HUDEP-2 (cell line): ENCODE measurements around the gene CPS1.

Experiments
- DNase-seq, 76 experiments: peaks; one replicate each; lab custom pipeline; 2025; ENCODE audit not compliant: unreplicated experiment in 76 of 76; lab: John Stamatoyannopoulos, UW

The CPS1 gene

GRCh38 chr2:210556329-210556980 lies at the start of gene CPS1:
Gene CPS1, plus strand, starts transcription at chr2:210556599. Its CDS starts 135 bp downstream, at chr2:210556734.
- DNase-seq: no peak

DNA sequence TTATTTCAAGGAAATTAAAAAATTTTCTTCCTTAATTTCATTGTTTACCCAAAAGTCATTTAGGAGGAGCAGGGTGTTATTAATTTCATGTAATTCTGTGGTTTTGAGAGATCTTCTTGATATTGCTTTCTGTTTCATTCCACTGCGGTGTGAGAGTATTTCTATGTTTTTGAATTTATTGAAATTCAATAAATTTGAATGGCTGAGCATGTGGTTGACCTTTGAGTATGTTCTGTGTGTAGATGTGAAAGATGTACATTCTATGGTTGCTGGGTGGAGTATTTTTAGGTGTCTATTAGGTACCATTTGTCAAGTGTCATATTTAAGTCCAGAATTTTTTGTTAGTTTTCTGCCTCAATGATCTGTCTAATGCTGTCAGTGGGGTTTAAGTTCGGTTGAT lies 40.5 kb upstream of the CPS1 start:
- no peak for DNase-seq

DNA sequence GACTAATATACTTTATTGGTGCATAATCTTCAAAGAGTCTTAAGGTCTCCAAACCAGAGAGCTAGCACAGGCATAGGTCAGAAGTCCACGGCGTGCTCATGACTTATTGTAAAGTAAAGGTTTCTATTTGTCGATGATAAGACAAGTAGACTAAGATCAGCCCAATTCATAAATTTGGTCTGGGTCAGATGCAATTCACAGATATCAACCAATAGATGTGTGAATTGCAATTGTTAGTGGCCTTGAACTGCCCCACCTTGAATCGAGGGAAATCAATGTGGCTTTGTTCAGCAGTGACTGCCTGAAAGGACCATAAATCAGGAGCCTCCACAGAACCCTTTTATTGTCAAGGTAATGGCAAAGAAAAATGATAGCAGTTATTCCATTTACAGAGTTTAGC lies 39.1 kb upstream of the CPS1 start:
- DNase-seq: no peak

- DNase-seq: no peak
Observed at GRCh38 chr2:210519594-210519993, 36.8 kb upstream of the CPS1 start.

GRCh38 chr2:210522399-210522798 lies 34.0 kb upstream of the CPS1 start:
- no peak for DNase-seq

GRCh38 chr2:210523650-210524289 lies 32.6 kb upstream of the CPS1 start:
- no peak for DNase-seq

GRCh38 chr2:210524533-210524932 lies 31.9 kb upstream of the CPS1 start:
- DNase-seq: no peak

GRCh38 chr2:210527286-210527685 lies 29.1 kb upstream of the CPS1 start:
- no peak for DNase-seq

DNA sequence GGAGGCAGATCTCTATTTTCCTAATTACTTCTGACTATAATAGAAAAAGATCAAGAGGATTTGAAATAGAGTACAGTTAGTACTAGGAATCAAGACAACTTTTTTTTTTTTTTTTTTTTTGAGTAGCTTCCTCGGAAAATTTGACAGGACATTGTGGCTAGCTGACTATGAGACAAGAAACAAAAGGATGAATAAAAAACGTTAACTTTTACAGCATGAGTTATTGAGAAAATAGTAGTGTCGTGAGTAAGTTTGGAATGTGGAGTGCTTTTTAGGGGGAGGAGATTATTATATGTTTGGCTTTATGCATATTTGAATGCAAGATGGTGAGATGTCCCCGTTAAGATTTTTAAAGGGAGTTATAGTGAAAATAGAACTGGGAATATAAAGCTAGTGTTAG lies 27.7 kb upstream of the CPS1 start:
- no peak for DNase-seq

DNA sequence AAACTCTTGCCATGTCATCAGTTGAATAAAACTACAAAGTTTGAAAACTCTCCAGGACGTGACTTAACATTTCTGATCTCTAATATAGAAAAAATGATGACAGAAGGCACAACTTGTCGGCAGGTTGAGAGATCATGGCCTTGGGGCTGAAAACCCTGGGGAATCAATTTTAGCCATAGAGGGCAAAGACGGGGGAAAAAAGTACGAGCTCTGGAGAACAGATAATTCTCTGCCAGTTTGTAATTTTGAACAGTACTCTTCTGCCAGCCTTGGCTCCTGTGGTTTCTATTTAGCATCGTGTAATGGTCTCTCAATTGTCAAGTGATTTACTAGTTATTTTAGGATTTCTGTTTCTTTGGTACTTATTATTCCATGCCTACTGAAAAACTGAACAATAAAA lies 25.3 kb upstream of the CPS1 start:
- no peak for DNase-seq

- no peak for DNase-seq
Observed at GRCh38 chr2:210531482-210531881, 24.9 kb upstream of the CPS1 start.

GRCh38 chr2:210533389-210533788 lies 23.0 kb upstream of the CPS1 start:
- no peak for DNase-seq

GRCh38 chr2:210534879-210535278 lies 21.5 kb upstream of the CPS1 start:
- no peak for DNase-seq

DNA sequence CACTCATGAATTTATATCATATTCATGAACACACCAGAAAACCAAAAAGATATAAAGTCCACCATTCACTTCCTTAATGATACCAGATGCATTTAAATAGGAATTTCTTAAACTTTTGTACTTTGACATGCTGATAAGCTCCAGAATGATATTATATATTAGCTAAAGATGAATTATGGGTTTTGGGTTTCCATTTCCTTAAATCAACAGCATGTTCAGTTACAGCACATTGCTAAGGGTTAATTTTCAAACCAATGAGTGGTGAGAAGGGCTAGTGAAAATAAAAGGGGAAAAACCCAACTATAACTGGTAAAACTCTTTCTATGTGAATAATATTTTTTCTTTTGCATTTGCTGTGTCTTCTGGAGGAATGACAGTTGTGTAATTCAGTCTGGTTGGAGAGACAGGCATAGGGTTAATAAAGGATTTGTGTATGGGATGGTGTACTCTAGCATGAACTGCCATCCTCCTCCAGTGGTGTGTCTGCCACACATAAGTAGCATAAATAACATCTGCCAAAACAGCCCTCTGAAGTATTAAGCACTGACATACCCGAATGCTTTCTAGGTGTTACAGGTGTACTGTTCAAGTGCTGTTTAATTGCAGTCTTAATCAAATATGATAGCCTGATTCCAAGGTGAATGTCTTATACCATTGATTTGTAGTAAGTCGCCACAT lies 19.3 kb upstream of the CPS1 start:
- DNase-seq: no peak

GRCh38 chr2:210539035-210539434 lies 17.4 kb upstream of the CPS1 start:
- DNase-seq: no peak

- DNase-seq: no peak
Observed at GRCh38 chr2:210539578-210540416, 16.6 kb upstream of the CPS1 start.

DNA sequence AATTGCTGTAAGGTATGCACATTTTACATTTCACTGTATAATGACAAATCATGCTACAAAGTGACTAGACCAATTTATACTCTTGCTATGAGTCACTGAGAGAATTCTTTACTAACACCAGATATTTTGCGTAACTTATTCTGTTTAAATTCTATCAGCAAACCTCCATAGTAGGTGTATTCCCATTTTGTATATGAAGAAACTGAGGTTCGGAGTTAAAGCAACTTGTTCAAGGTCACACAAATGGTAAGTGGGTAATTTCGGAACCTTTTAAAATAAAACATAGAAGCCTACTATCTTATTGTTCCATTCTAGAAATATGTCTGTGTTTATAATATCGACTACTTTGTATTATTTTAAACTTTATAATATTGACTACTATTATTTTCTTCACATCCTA lies 15.9 kb upstream of the CPS1 start:
- no peak for DNase-seq

- DNase-seq: no peak
Observed at GRCh38 chr2:210540900-210541289, 15.5 kb upstream of the CPS1 start.

- DNase-seq: no peak
Observed at GRCh38 chr2:210541290-210541902, 15.0 kb upstream of the CPS1 start.

- no peak for DNase-seq
Observed at GRCh38 chr2:210544007-210544590, 12.3 kb upstream of the CPS1 start.
